Activated CD4-positive, alpha-beta T cell treated with anti-CD3 and anti-CD28 coated beads, Interleukin-2, amount 50 U/mL, for 1 hour (primary cell): Measurements from ENCODE around the gene PDE3A.
"Not testable (repeated sequence)": the region's sequence is repeated elsewhere in the genome, so short reads cannot be mapped to it uniquely, and the experiment has no call there.

ENCODE experiments used
- DNase-seq: peaks from one replicate; pipeline ENCODE4 v3.0.0-alpha.2; 2020

The PDE3A gene

GRCh38 chr12:20368114-20368650 lies at the start of gene PDE3A:
PDE3A (plus strand) TSS chr12:20368537; CDS start chr12:20369285, 748 bp downstream.
- DNase-seq, result no peak

GRCh38 chr12:20319366-20319765 lies 49.0 kb upstream of the PDE3A start:
- DNase-seq, result no peak

GRCh38 chr12:20320552-20320951 lies 47.8 kb upstream of the PDE3A start:
- no peak for DNase-seq

- not testable (repeated sequence) for DNase-seq
Observed at GRCh38 chr12:20330826-20331505, 37.4 kb upstream of the PDE3A start.

GRCh38 chr12:20339060-20339459 lies 29.3 kb upstream of the PDE3A start:
- no peak for DNase-seq

- no peak for DNase-seq
Observed at GRCh38 chr12:20342111-20342510, 26.2 kb upstream of the PDE3A start.

GRCh38 chr12:20345866-20346265 lies 22.5 kb upstream of the PDE3A start:
- DNase-seq, result no peak

GRCh38 chr12:20350026-20350425 lies 18.3 kb upstream of the PDE3A start:
- no peak for DNase-seq

GRCh38 chr12:20350495-20350894 lies 17.8 kb upstream of the PDE3A start:
- DNase-seq, result no peak

GRCh38 chr12:20351406-20351805 lies 16.9 kb upstream of the PDE3A start:
- DNase-seq, result no peak

- no peak for DNase-seq
Observed at GRCh38 chr12:20356048-20356447, 12.3 kb upstream of the PDE3A start.

- no peak for DNase-seq
Observed at GRCh38 chr12:20360407-20360806, 7.9 kb upstream of the PDE3A start.

- no peak for DNase-seq
Observed at GRCh38 chr12:20361416-20361815, 6.9 kb upstream of the PDE3A start.

GRCh38 chr12:20364501-20364900 lies 3.8 kb upstream of the PDE3A start:
- DNase-seq, result no peak

- no peak for DNase-seq
Observed at GRCh38 chr12:20366776-20367409, 1.4 kb upstream of the PDE3A start.

- DNase-seq, result no peak
Observed at GRCh38 chr12:20367583-20368113, 689 bp upstream of the PDE3A start.

- DNase-seq, result no peak
Observed at GRCh38 chr12:20368651-20369304, 441 bp downstream of the PDE3A start.

- DNase-seq, result no peak
Observed at GRCh38 chr12:20369305-20370013, 1.1 kb downstream of the PDE3A start.

- no peak for DNase-seq
Observed at GRCh38 chr12:20370014-20370386, 1.7 kb downstream of the PDE3A start.

- DNase-seq, result no peak
Observed at GRCh38 chr12:20370866-20371519, 2.7 kb downstream of the PDE3A start.

- no peak for DNase-seq
Observed at GRCh38 chr12:20372326-20373096, 4.2 kb downstream of the PDE3A start.

- DNase-seq, result no peak
Observed at GRCh38 chr12:20374795-20375194, 6.5 kb downstream of the PDE3A start.
